ENCODE results near the gene CLMN. TPM values are rescaled to one million over a fixed set of nuclear protein-coding genes. Genes with fewer than 3 reads are reported as not detected.

The CLMN gene
- total RNA-seq, 1 experiment from 2014 or later, result 33.4 TPM

DNA sequence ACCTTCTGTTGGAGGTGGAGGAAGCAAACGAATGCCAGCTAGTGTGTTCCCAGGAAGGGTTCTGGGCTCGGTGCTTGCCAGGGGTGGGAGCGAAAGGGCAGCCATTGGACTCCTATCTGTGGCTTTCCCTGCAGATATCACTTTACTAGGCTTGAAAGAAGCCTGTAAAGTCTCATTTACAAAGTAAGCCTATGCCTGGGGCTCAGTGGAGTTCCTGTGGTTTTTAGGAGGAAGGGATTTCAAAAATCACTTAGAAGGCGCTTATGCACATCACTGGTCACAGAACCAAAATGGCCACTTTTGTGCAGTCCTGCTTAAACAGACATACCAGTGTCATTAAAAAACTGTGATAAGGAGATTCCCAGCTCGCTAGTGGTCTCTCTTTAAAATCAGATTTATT, 22.7 kb downstream of the CLMN start:
- TF ChIP-seq, protein P1, sequence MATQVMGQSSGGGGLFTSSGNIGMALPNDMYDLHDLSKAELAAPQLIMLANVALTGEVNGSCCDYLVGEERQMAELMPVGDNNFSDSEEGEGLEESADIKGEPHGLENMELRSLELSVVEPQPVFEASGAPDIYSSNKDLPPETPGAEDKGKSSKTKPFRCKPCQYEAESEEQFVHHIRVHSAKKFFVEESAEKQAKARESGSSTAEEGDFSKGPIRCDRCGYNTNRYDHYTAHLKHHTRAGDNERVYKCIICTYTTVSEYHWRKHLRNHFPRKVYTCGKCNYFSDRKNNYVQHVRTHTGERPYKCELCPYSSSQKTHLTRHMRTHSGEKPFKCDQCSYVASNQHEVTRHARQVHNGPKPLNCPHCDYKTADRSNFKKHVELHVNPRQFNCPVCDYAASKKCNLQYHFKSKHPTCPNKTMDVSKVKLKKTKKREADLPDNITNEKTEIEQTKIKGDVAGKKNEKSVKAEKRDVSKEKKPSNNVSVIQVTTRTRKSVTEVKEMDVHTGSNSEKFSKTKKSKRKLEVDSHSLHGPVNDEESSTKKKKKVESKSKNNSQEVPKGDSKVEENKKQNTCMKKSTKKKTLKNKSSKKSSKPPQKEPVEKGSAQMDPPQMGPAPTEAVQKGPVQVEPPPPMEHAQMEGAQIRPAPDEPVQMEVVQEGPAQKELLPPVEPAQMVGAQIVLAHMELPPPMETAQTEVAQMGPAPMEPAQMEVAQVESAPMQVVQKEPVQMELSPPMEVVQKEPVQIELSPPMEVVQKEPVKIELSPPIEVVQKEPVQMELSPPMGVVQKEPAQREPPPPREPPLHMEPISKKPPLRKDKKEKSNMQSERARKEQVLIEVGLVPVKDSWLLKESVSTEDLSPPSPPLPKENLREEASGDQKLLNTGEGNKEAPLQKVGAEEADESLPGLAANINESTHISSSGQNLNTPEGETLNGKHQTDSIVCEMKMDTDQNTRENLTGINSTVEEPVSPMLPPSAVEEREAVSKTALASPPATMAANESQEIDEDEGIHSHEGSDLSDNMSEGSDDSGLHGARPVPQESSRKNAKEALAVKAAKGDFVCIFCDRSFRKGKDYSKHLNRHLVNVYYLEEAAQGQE (IDR thresholded peaks at IDR 0.05; ENCODE audit: low read depth), result no peak
- TF ChIP-seq CEBPB (IDR thresholded peaks at IDR 0.05; ENCODE audit: low read depth) (no peak), MAX (IDR thresholded peaks at IDR 0.05) (no peak), YY1 (IDR thresholded peaks at IDR 0.05; ENCODE audit: extremely low read depth, insufficient replicate concordance, low read depth, low read length) (no peak), POLR2A (IDR thresholded peaks at IDR 0.05; ENCODE audit: borderline replicate concordance, extremely low read depth, insufficient read depth, insufficient read length) (no peak), ZFX (IDR thresholded peaks at IDR 0.05) (no peak), ZBTB33 (IDR thresholded peaks at IDR 0.05; ENCODE audit: extremely low read depth, insufficient replicate concordance, low read length) (no peak), POLR2AphosphoS5 (IDR thresholded peaks at IDR 0.05; ENCODE audit: low read depth, low read length) (no peak), EZH2phosphoT487 (IDR thresholded peaks at IDR 0.05; ENCODE audit: borderline replicate concordance) (no peak), EGR1 (IDR thresholded peaks at IDR 0.05; ENCODE audit: low read depth) (no peak), CBX3 (IDR thresholded peaks at IDR 0.05; ENCODE audit: low read depth) (no peak), ATF3 (IDR thresholded peaks at IDR 0.05) (no peak), ELF1 (IDR thresholded peaks at IDR 0.05; ENCODE audit: borderline replicate concordance, low read depth) (no peak)
- no peak overlapping the region for H2AFZ ChIP-seq (ENCODE audit: low read depth, low read length, poor library complexity, severe bottlenecking)
- peaks cover 8% of the 10 kb centered on the region; the same call in 1 of the 2 replicates for H3K79me2 ChIP-seq (ENCODE audit: insufficient read depth, low read length)
- no peaks in the 10 kb centered on the region for H3K27me3 ChIP-seq (ENCODE audit: insufficient read depth, low read length)
- ChIA-PET RAD21 (ENCODE audit: low non-redundant PET in 1 of 2, low total read pairs in 2 of 2, uncharacterized antibody in 2 of 2, unreplicated experiment in 2 of 2) (no interaction called here), POLR2A (no interaction called here), CTCF (no interaction called here)
- no peak for DNase-seq (ENCODE audit: low read depth, low spot score)
- H3K4me3 ChIP-seq (replicated peaks in 1 of 2; ENCODE audit: low read depth in 1 of 2, low read length in 2 of 2), result no peak overlapping the region
- no peaks in the 10 kb centered on the region for H3K9me2 ChIP-seq (ENCODE audit: insufficient read depth)
- H3K9ac ChIP-seq (ENCODE audit: low read length), result no peak overlapping the region
- H3K9me3 ChIP-seq (ENCODE audit: control insufficient read depth in 1 of 2, insufficient read depth in 1 of 2, low read depth in 1 of 2, low read length in 2 of 2), result no peaks in the 10 kb centered on the region
- H3K27ac ChIP-seq (ENCODE audit: low read depth, low read length), result no peak overlapping the region
- ATAC-seq, result no peak
- no peaks in the 10 kb centered on the region for H4K20me1 ChIP-seq (ENCODE audit: insufficient read depth)
- intact Hi-C loops (cut with micrococcal nuclease), result no loop called here
- H3K4me1 ChIP-seq (ENCODE audit: control insufficient read depth in 1 of 2, insufficient read depth in 2 of 2, low read length in 2 of 2), result peaks cover 6 to 35% of the 10 kb centered on the region in 2 experiments; a peak in 3 of 4 replicates
- BruUV-seq (replicated peaks), result no TSS peak
- H3K4me2 ChIP-seq (ENCODE audit: low read length), result no peak overlapping the region
- no peaks in the 10 kb centered on the region for H3K36me3 ChIP-seq (ENCODE audit: control insufficient read depth in 1 of 2, insufficient read depth in 2 of 2, low read length in 2 of 2)
